ENCODE results near the gene H2BK1. TPM values are rescaled to one million over a fixed set of nuclear protein-coding genes. Genes with fewer than 3 reads are reported as not detected.

H2BK1 gene
- total RNA-seq, 4 donors from 2014 or later: not detected

GRCh38 chr7:151240942-151241754 lies 30.9 kb upstream of the H2BK1 start:
- no peak overlapping the region for H3K4me3 ChIP-seq
- 86% methylated on average over 6 of the region's 7 CpGs for WGBS
- peaks cover 41% of the 10 kb centered on the region for H3K36me3 ChIP-seq
- no peak overlapping the region for H3K27ac ChIP-seq
- H3K9me3 ChIP-seq: no peaks in the 10 kb centered on the region
- TF ChIP-seq POLR2AphosphoS5 (IDR thresholded peaks at IDR 0.05) (no peak), POLR2A (IDR thresholded peaks at IDR 0.05) (no peak), EP300 (IDR thresholded peaks at IDR 0.05) (no peak), CTCF (IDR thresholded peaks at IDR 0.05) (no peak)
- H3K27me3 ChIP-seq: peaks cover 9% of the 10 kb centered on the region
- no peak for DNase-seq (ENCODE audit: low spot score in 2 of 2)
- peaks cover 23% of the 10 kb centered on the region for H3K4me1 ChIP-seq

- H3K27ac ChIP-seq: no peak overlapping the region
- TF ChIP-seq POLR2AphosphoS5 (IDR thresholded peaks at IDR 0.05): no peak
- no peak for TF ChIP-seq POLR2A (IDR thresholded peaks at IDR 0.05)
- TF ChIP-seq CTCF (IDR thresholded peaks at IDR 0.05): no peak
- no peak for TF ChIP-seq EP300 (IDR thresholded peaks at IDR 0.05)
- H3K4me3 ChIP-seq: no peak overlapping the region
- WGBS: 83% methylated on average over 4 of the region's 4 CpGs
- H3K9me3 ChIP-seq: no peaks in the 10 kb centered on the region
- H3K27me3 ChIP-seq: peaks cover 5% of the 10 kb centered on the region
- peaks cover 17% of the 10 kb centered on the region for H3K4me1 ChIP-seq
- H3K36me3 ChIP-seq: peaks cover 45% of the 10 kb centered on the region
- no peak for DNase-seq (ENCODE audit: low spot score in 2 of 2)
These were observed 30.2 kb upstream of the H2BK1 start for GRCh38 chr7:151240536-151240935.

- Histone ChIP-seq H3K4me3 (no peak overlapping the region), H3K36me3 (peaks cover 51% of the 10 kb centered on the region), H3K27me3 (no peaks in the 10 kb centered on the region), H3K4me1 (peaks cover 11% of the 10 kb centered on the region), H3K9me3 (no peaks in the 10 kb centered on the region), H3K27ac (no peak overlapping the region)
- TF ChIP-seq EP300 (IDR thresholded peaks at IDR 0.05): no peak
- TF ChIP-seq CTCF (IDR thresholded peaks at IDR 0.05): no peak
- no peak for TF ChIP-seq POLR2A (IDR thresholded peaks at IDR 0.05)
- TF ChIP-seq POLR2AphosphoS5 (IDR thresholded peaks at IDR 0.05): no peak
- DNase-seq (ENCODE audit: low spot score in 2 of 2): no peak
- WGBS: 57% methylated on average over 11 of the region's 11 CpGs
These were observed 29.7 kb upstream of the H2BK1 start for GRCh38 chr7:151239837-151240459.

- H3K27ac ChIP-seq: no peak overlapping the region
- H3K27me3 ChIP-seq: no peaks in the 10 kb centered on the region
- WGBS: 87% methylated on average over 25 of the region's 25 CpGs
- no peak overlapping the region for H3K4me3 ChIP-seq
- DNase-seq (ENCODE audit: low spot score in 2 of 2): no peak
- no peaks in the 10 kb centered on the region for H3K9me3 ChIP-seq
- H3K36me3 ChIP-seq: peaks cover 53% of the 10 kb centered on the region
- H3K4me1 ChIP-seq: peaks cover 11% of the 10 kb centered on the region
- TF ChIP-seq EP300 (IDR thresholded peaks at IDR 0.05): no peak
- no peak for TF ChIP-seq POLR2AphosphoS5 (IDR thresholded peaks at IDR 0.05)
- TF ChIP-seq POLR2A (IDR thresholded peaks at IDR 0.05): no peak
- TF ChIP-seq CTCF (IDR thresholded peaks at IDR 0.05): no peak
These were observed 28.9 kb upstream of the H2BK1 start for GRCh38 chr7:151238924-151239836.
